HG02759 (cell line): ENCODE measurements around the gene UNC5B.

Experiments
- ATAC-seq: cut with Tn5 transposase; IDR thresholded peaks from one replicate; pipeline ENCODE4 v1.9.1; 2021; ENCODE audit warnings: mild to moderate bottlenecking, moderate library complexity; ENCODE audit not compliant: unreplicated experiment

Gene UNC5B

GRCh38 chr10:71238626-71239025 lies 26.3 kb downstream of the UNC5B start:
- ATAC-seq, result no peak

GRCh38 chr10:71239131-71239915 lies 27.0 kb downstream of the UNC5B start:
- ATAC-seq, result no peak

- no peak for ATAC-seq
Measured at GRCh38 chr10:71239946-71240795, 27.8 kb downstream of the UNC5B start.

- no peak for ATAC-seq
Measured at GRCh38 chr10:71241114-71241829, 28.9 kb downstream of the UNC5B start.

- no peak for ATAC-seq
Measured at GRCh38 chr10:71241830-71242621, 29.7 kb downstream of the UNC5B start.

GRCh38 chr10:71242622-71243009 lies 30.2 kb downstream of the UNC5B start:
- no peak for ATAC-seq

- no peak for ATAC-seq
Measured at GRCh38 chr10:71243756-71244395, 31.5 kb downstream of the UNC5B start.

- no peak for ATAC-seq
Measured at GRCh38 chr10:71244431-71245419, 32.4 kb downstream of the UNC5B start.

GRCh38 chr10:71245420-71246325 lies 33.3 kb downstream of the UNC5B start:
- ATAC-seq, result no peak

- no peak for ATAC-seq
Measured at GRCh38 chr10:71246591-71247413, 34.4 kb downstream of the UNC5B start.

GRCh38 chr10:71247414-71247705 lies 35.0 kb downstream of the UNC5B start:
- ATAC-seq, result no peak

GRCh38 chr10:71247804-71248203 lies 35.4 kb downstream of the UNC5B start:
- ATAC-seq, result no peak

- no peak for ATAC-seq
Measured at GRCh38 chr10:71248210-71248609, 35.8 kb downstream of the UNC5B start.

GRCh38 chr10:71249996-71250395 lies 37.6 kb downstream of the UNC5B start:
- no peak for ATAC-seq

GRCh38 chr10:71250405-71250804 lies 38.0 kb downstream of the UNC5B start:
- no peak for ATAC-seq

- ATAC-seq, result no peak
Measured at GRCh38 chr10:71250842-71251241, 38.5 kb downstream of the UNC5B start.

GRCh38 chr10:71251319-71251718 lies 38.9 kb downstream of the UNC5B start:
- ATAC-seq, result no peak
